ENCODE measurements around the gene ZFP92.
"Not testable (repeated sequence)": the region's sequence is repeated elsewhere in the genome, so short reads cannot be mapped to it uniquely, and the experiment has no call there.

The ZFP92 gene

GRCh38 chrX:153386097-153386496 lies 25.2 kb upstream of the ZFP92 start:
- no peak for TF ChIP-seq YY1 (IDR thresholded peaks at IDR 0.05; ENCODE audit: insufficient read depth, insufficient read length)
- TF ChIP-seq SUZ12 (IDR thresholded peaks at IDR 0.05; ENCODE audit: extremely low read depth, insufficient read depth, insufficient read length), result no peak
- TF ChIP-seq ZNF274 (IDR thresholded peaks at IDR 0.05; ENCODE audit: low read depth, low read length), result no peak
- DNase-seq (ENCODE audit: low read depth, low spot score), result no peak
- no peaks in the 10 kb centered on the region for H3K36me3 ChIP-seq (ENCODE audit: insufficient read depth, insufficient read length, low read length)
- no peaks in the 10 kb centered on the region for H3K27me3 ChIP-seq (ENCODE audit: insufficient read depth, insufficient read length)
- no peak overlapping the region for H3K4me3 ChIP-seq (ENCODE audit: insufficient read length, low read depth)
- H3K9me3 ChIP-seq (ENCODE audit: insufficient read depth, low read length), result peaks cover 6% of the 10 kb centered on the region; the same call in 1 of the 2 replicates
- no peak overlapping the region for H3K9ac ChIP-seq (ENCODE audit: insufficient read length, low read depth)
- H3K4me1 ChIP-seq (ENCODE audit: insufficient read depth, insufficient read length), result no peaks in the 10 kb centered on the region

GRCh38 chrX:153387345-153387744 lies 23.9 kb upstream of the ZFP92 start:
- DNase-seq (ENCODE audit: low read depth, low spot score), result no peak
- Histone ChIP-seq H3K4me3 (ENCODE audit: insufficient read length, low read depth) (no peak overlapping the region), H3K27me3 (ENCODE audit: insufficient read depth, insufficient read length) (no peaks in the 10 kb centered on the region), H3K9me3 (ENCODE audit: insufficient read depth, low read length) (peaks cover 6% of the 10 kb centered on the region; the same call in 1 of the 2 replicates), H3K4me1 (ENCODE audit: insufficient read depth, insufficient read length) (no peaks in the 10 kb centered on the region), H3K9ac (ENCODE audit: insufficient read length, low read depth) (no peak overlapping the region), H3K36me3 (ENCODE audit: insufficient read depth, insufficient read length, low read length) (no peaks in the 10 kb centered on the region)
- no peak for TF ChIP-seq SUZ12 (IDR thresholded peaks at IDR 0.05; ENCODE audit: extremely low read depth, insufficient read depth, insufficient read length)

- TF ChIP-seq YY1 (IDR thresholded peaks at IDR 0.05; ENCODE audit: insufficient read depth, insufficient read length), result no peak
- TF ChIP-seq ZNF274 (IDR thresholded peaks at IDR 0.05; ENCODE audit: low read depth, low read length), result no peak
- no peak for TF ChIP-seq SUZ12 (IDR thresholded peaks at IDR 0.05; ENCODE audit: extremely low read depth, insufficient read depth, insufficient read length)
- Histone ChIP-seq H3K36me3 (ENCODE audit: insufficient read depth, insufficient read length, low read length) (no peaks in the 10 kb centered on the region), H3K27me3 (ENCODE audit: insufficient read depth, insufficient read length) (no peaks in the 10 kb centered on the region), H3K4me3 (ENCODE audit: insufficient read length, low read depth) (no peak overlapping the region), H3K9me3 (ENCODE audit: insufficient read depth, low read length) (no peaks in the 10 kb centered on the region), H3K9ac (ENCODE audit: insufficient read length, low read depth) (no peak overlapping the region), H3K4me1 (ENCODE audit: insufficient read depth, insufficient read length) (no peaks in the 10 kb centered on the region)
- DNase-seq (ENCODE audit: low read depth, low spot score), result no peak
These were observed 23.1 kb upstream of the ZFP92 start for GRCh38 chrX:153387987-153388721.

GRCh38 chrX:153388722-153389459 lies 22.4 kb upstream of the ZFP92 start:
- no peak overlapping the region for H3K4me3 ChIP-seq (ENCODE audit: insufficient read length, low read depth)
- DNase-seq (ENCODE audit: low read depth, low spot score), result no peak
- H3K36me3 ChIP-seq (ENCODE audit: insufficient read depth, insufficient read length, low read length), result no peaks in the 10 kb centered on the region
- H3K9ac ChIP-seq (ENCODE audit: insufficient read length, low read depth), result no peak overlapping the region
- H3K9me3 ChIP-seq (ENCODE audit: insufficient read depth, low read length), result no peaks in the 10 kb centered on the region
- no peak for TF ChIP-seq ZNF274 (IDR thresholded peaks at IDR 0.05; ENCODE audit: low read depth, low read length)
- no peak for TF ChIP-seq SUZ12 (IDR thresholded peaks at IDR 0.05; ENCODE audit: extremely low read depth, insufficient read depth, insufficient read length)
- no peak for TF ChIP-seq YY1 (IDR thresholded peaks at IDR 0.05; ENCODE audit: insufficient read depth, insufficient read length)
- H3K4me1 ChIP-seq (ENCODE audit: insufficient read depth, insufficient read length), result no peaks in the 10 kb centered on the region
- H3K27me3 ChIP-seq (ENCODE audit: insufficient read depth, insufficient read length), result no peaks in the 10 kb centered on the region

GRCh38 chrX:153389460-153389768 lies 21.9 kb upstream of the ZFP92 start:
- H3K9ac ChIP-seq (ENCODE audit: insufficient read length, low read depth); H3K27me3 ChIP-seq (ENCODE audit: insufficient read depth, insufficient read length); H3K9me3 ChIP-seq (ENCODE audit: insufficient read depth, low read length); DNase-seq (ENCODE audit: low read depth, low spot score); H3K4me1 ChIP-seq (ENCODE audit: insufficient read depth, insufficient read length); H3K4me3 ChIP-seq (ENCODE audit: insufficient read length, low read depth); H3K36me3 ChIP-seq (ENCODE audit: insufficient read depth, insufficient read length, low read length): not testable (repeated sequence)

GRCh38 chrX:153392642-153393321 lies 18.5 kb upstream of the ZFP92 start:
- H3K27me3 ChIP-seq (ENCODE audit: insufficient read depth, insufficient read length), result no peaks in the 10 kb centered on the region
- no peaks in the 10 kb centered on the region for H3K4me1 ChIP-seq (ENCODE audit: insufficient read depth, insufficient read length)
- H3K4me3 ChIP-seq (ENCODE audit: insufficient read length, low read depth), result no peak overlapping the region
- no peaks in the 10 kb centered on the region for H3K36me3 ChIP-seq (ENCODE audit: insufficient read depth, insufficient read length, low read length)
- H3K9me3 ChIP-seq (ENCODE audit: insufficient read depth, low read length), result no peaks in the 10 kb centered on the region
- TF ChIP-seq YY1 (IDR thresholded peaks at IDR 0.05; ENCODE audit: insufficient read depth, insufficient read length), result no peak
- TF ChIP-seq SUZ12 (IDR thresholded peaks at IDR 0.05; ENCODE audit: extremely low read depth, insufficient read depth, insufficient read length), result no peak
- TF ChIP-seq ZNF274 (IDR thresholded peaks at IDR 0.05; ENCODE audit: low read depth, low read length), result no peak
- no peak overlapping the region for H3K9ac ChIP-seq (ENCODE audit: insufficient read length, low read depth)
- DNase-seq (ENCODE audit: low read depth, low spot score), result no peak

- no peak for TF ChIP-seq ZNF274 (IDR thresholded peaks at IDR 0.05; ENCODE audit: low read depth, low read length)
- H3K9me3 ChIP-seq (ENCODE audit: insufficient read depth, low read length), result no peaks in the 10 kb centered on the region
- H3K36me3 ChIP-seq (ENCODE audit: insufficient read depth, insufficient read length, low read length), result no peaks in the 10 kb centered on the region
- no peak overlapping the region for H3K9ac ChIP-seq (ENCODE audit: insufficient read length, low read depth)
- DNase-seq (ENCODE audit: low read depth, low spot score), result no peak
- no peaks in the 10 kb centered on the region for H3K27me3 ChIP-seq (ENCODE audit: insufficient read depth, insufficient read length)
- no peaks in the 10 kb centered on the region for H3K4me1 ChIP-seq (ENCODE audit: insufficient read depth, insufficient read length)
- no peak overlapping the region for H3K4me3 ChIP-seq (ENCODE audit: insufficient read length, low read depth)
These were observed 16.7 kb upstream of the ZFP92 start for GRCh38 chrX:153394612-153395011.

Data from NT2/D1 (cell line).